Activated T-cell treated with anti-CD3 and anti-CD28 coated beads, Interleukin-2, amount 50 U/mL, for 1 hour (primary cell): ENCODE measurements around the gene ZSCAN4.
A peak's percentile ranks its signal among the peaks of the same experiment; 100 is the strongest.

Source experiments
- DNase-seq: peaks from one replicate; pipeline ENCODE4 v3.0.0-alpha.2; 2020

The ZSCAN4 gene

GRCh38 chr19:57668635-57669034, at the start of gene ZSCAN4:
ZSCAN4 (plus strand) TSS chr19:57668935; CDS start chr19:57676146, 7,211 bp downstream.
- no peak for DNase-seq

GRCh38 chr19:57620673-57621348, 47.9 kb upstream of the ZSCAN4 start:
- no peak for DNase-seq

- no peak for DNase-seq
Observed at GRCh38 chr19:57623091-57623490, 45.6 kb upstream of the ZSCAN4 start.

GRCh38 chr19:57632987-57633831, 35.5 kb upstream of the ZSCAN4 start, which contains the start of gene ZNF211:
ZNF211 (plus strand) TSS chr19:57633168; CDS start chr19:57633347, 179 bp downstream.
- peak; percentile 86 for DNase-seq

- DNase-seq = no peak
Observed at GRCh38 chr19:57633832-57634131, 35.0 kb upstream of the ZSCAN4 start.

- no peak for DNase-seq
Observed at GRCh38 chr19:57637379-57637778, 31.4 kb upstream of the ZSCAN4 start.

GRCh38 chr19:57641715-57642234, 27.0 kb upstream of the ZSCAN4 start:
- no peak for DNase-seq

GRCh38 chr19:57642396-57643046, 26.2 kb upstream of the ZSCAN4 start:
- DNase-seq = no peak

- no peak for DNase-seq
Observed at GRCh38 chr19:57643734-57644133, 25.0 kb upstream of the ZSCAN4 start.

GRCh38 chr19:57648331-57649003, 20.3 kb upstream of the ZSCAN4 start:
- no peak for DNase-seq

GRCh38 chr19:57651654-57651996, 17.1 kb upstream of the ZSCAN4 start:
- no peak for DNase-seq

GRCh38 chr19:57653689-57654088, 15.0 kb upstream of the ZSCAN4 start:
- no peak for DNase-seq

- no peak for DNase-seq
Observed at GRCh38 chr19:57655443-57655842, 13.3 kb upstream of the ZSCAN4 start.

GRCh38 chr19:57656346-57656745, 12.4 kb upstream of the ZSCAN4 start:
- DNase-seq = no peak

GRCh38 chr19:57664269-57665127, 4.2 kb upstream of the ZSCAN4 start:
- DNase-seq = peak; percentile 22

GRCh38 chr19:57665261-57665806, 3.4 kb upstream of the ZSCAN4 start:
- no peak for DNase-seq

GRCh38 chr19:57667228-57667627, 1.5 kb upstream of the ZSCAN4 start:
- no peak for DNase-seq

GRCh38 chr19:57671124-57671895, 2.6 kb downstream of the ZSCAN4 start:
- no peak for DNase-seq

GRCh38 chr19:57672466-57672865, 3.7 kb downstream of the ZSCAN4 start:
- no peak for DNase-seq

- no peak for DNase-seq
Observed at GRCh38 chr19:57675881-57676280, 7.1 kb downstream of the ZSCAN4 start.

- no peak for DNase-seq
Observed at GRCh38 chr19:57682226-57682766, 13.6 kb downstream of the ZSCAN4 start.
